ENCODE data around the gene CHST11.

DNA sequence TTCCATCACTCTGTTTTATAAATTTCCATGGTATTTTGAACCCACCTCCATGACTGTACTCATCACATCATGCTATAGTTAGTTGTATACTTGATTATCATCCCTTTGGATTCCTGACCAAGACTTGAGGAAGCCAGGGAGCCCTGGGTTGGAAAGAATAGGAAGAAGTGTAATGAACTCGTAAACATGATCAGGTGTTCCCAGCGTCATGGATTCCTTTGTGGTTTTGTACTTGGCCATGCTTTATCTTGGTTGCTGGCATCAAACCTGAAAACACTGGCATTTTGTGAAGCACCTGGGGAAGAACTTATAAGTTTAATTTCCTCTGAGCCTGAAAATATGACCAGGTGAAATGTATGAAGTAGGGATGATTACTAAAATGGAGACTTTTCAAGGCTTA, 76.4 kb downstream of the CHST11 start:
- TF ChIP-seq, protein P1, sequence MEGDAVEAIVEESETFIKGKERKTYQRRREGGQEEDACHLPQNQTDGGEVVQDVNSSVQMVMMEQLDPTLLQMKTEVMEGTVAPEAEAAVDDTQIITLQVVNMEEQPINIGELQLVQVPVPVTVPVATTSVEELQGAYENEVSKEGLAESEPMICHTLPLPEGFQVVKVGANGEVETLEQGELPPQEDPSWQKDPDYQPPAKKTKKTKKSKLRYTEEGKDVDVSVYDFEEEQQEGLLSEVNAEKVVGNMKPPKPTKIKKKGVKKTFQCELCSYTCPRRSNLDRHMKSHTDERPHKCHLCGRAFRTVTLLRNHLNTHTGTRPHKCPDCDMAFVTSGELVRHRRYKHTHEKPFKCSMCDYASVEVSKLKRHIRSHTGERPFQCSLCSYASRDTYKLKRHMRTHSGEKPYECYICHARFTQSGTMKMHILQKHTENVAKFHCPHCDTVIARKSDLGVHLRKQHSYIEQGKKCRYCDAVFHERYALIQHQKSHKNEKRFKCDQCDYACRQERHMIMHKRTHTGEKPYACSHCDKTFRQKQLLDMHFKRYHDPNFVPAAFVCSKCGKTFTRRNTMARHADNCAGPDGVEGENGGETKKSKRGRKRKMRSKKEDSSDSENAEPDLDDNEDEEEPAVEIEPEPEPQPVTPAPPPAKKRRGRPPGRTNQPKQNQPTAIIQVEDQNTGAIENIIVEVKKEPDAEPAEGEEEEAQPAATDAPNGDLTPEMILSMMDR (optimal IDR thresholded peaks at IDR 0.05 in 1 of 3, IDR thresholded peaks at IDR 0.05 in 1 of 3, conservative IDR thresholded peaks at IDR 0.05 in 1 of 3; ENCODE audit: extremely low read depth in 1 of 3, insufficient read depth in 2 of 3, low read length in 3 of 3) = no peak
- TF ChIP-seq EZH2 (IDR thresholded peaks at IDR 0.05; ENCODE audit: low read length) = no peak
